GM20431 (cell line): ENCODE data around the gene VMP1.

Experiments used
- in situ Hi-C: fragments of 300-500 bp; cut with MseI, MboI; formaldehyde crosslinking; loops from one replicate; pipeline ENCODE4 v1.15.0; 2020; ENCODE audit warnings: low sequenced_read_pairs; ENCODE audit not compliant: unreplicated experiment

VMP1 gene

GRCh38 chr17:59888145-59888750, 180.8 kb downstream of the VMP1 start:
- in situ Hi-C loops, result no loop called here

GRCh38 chr17:59890720-59891119, 183.3 kb downstream of the VMP1 start:
- in situ Hi-C loops, result no loop called here
